Activated CD4-positive, alpha-beta T cell treated with anti-CD3 and anti-CD28 coated beads, Interleukin-2, amount 50 U/mL, for 48 hours (primary cell): ENCODE measurements around the gene TMUB1.

Source experiments
- DNase-seq, 2 experiments: peaks; one replicate each; pipeline ENCODE4 v3.0.0-alpha.2; 2020

The TMUB1 gene

GRCh38 chr7:151082141-151083070 is 887 bp downstream of the TMUB1 start:
- no peak for DNase-seq

- DNase-seq, result no peak
Observed at GRCh38 chr7:151081170-151082101, 1.9 kb downstream of the TMUB1 start.

GRCh38 chr7:151080522-151081169 is 2.6 kb downstream of the TMUB1 start, which contains the start of gene FASTK:
Gene FASTK (minus strand): TSS chr7:151080809. CDS start chr7:151080766, 43 bp downstream.
- DNase-seq, result peak; percentile 86 to 90

- no peak for DNase-seq
Observed at GRCh38 chr7:151080067-151080521, 3.2 kb downstream of the TMUB1 start.

- DNase-seq, result no peak
Observed at GRCh38 chr7:151079199-151079910, 3.9 kb downstream of the TMUB1 start.

- no peak for DNase-seq
Observed at GRCh38 chr7:151078233-151079040, 4.9 kb downstream of the TMUB1 start.

- DNase-seq, result no peak
Observed at GRCh38 chr7:151077705-151078232, 5.5 kb downstream of the TMUB1 start.

GRCh38 chr7:151076863-151077704 is 6.2 kb downstream of the TMUB1 start:
- peak in 1 of 2 experiments; percentile 41 for DNase-seq

GRCh38 chr7:151075978-151076426 is 7.3 kb downstream of the TMUB1 start:
- DNase-seq, result no peak

- DNase-seq, result no peak
Observed at GRCh38 chr7:151075662-151075971, 7.7 kb downstream of the TMUB1 start.

- no peak for DNase-seq
Observed at GRCh38 chr7:151074817-151075661, 8.3 kb downstream of the TMUB1 start.

- DNase-seq, result no peak
Observed at GRCh38 chr7:151073990-151074389, 9.3 kb downstream of the TMUB1 start.

- no peak for DNase-seq
Observed at GRCh38 chr7:151071032-151071866, 12.0 kb downstream of the TMUB1 start.

GRCh38 chr7:151070574-151070960 is 12.7 kb downstream of the TMUB1 start:
- DNase-seq, result no peak

- no peak for DNase-seq
Observed at GRCh38 chr7:151069841-151070573, 13.3 kb downstream of the TMUB1 start.

- no peak for DNase-seq
Observed at GRCh38 chr7:151068069-151068773, 15.1 kb downstream of the TMUB1 start.
